Neural progenitor cell (in vitro differentiated cells): ENCODE data around the gene KLHDC8A.

ENCODE experiments used
- CTCF ChIP-seq: fragments of 200-600 bp; sonication (generic); IDR thresholded peaks from 2 replicates; pipeline ENCODE4 v1.5.1; 2017; ENCODE audit warnings: antibody characterized with exemption, mild to moderate bottlenecking
- EZH2 ChIP-seq: fragments of 200-600 bp; sonication (generic); IDR thresholded peaks from 2 replicates; pipeline ENCODE4 v1.6.1; 2017; ENCODE audit warnings: antibody characterized with exemption, mild to moderate bottlenecking, moderate library complexity
- EZH2phosphoT487 ChIP-seq: fragments of 200-600 bp; sonication (generic); IDR thresholded peaks from 2 replicates; pipeline ENCODE4 v1.6.1; 2017; ENCODE audit warnings: antibody characterized with exemption

DNA sequence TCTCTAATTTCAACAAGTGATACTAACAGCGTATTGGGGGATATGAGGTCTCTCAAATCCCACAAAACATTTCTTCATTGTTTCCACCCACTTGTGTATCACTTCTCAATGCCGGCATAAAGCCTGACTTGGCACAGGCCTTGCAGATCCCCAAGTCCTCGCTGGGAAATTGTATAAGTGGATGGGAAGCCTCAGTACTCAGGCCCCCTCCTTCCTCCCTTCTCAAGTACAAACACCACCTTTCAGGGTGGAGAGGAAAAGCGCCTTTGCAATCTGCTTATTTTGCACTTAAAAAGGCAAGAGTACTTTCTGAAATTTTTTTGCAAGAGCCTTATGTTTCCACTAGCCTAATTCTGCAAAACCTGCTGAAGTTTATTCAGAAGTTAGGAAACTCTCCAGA is 25.8 kb upstream of the KLHDC8A start:
- TF ChIP-seq CTCF: no peak
- no peak for TF ChIP-seq EZH2phosphoT487
- TF ChIP-seq EZH2: no peak
